Measurements from ENCODE around the gene HPCAL1. TPM values are rescaled to one million over a fixed set of nuclear protein-coding genes. Genes with fewer than 3 reads are reported as not detected.
A peak's percentile ranks its signal among the peaks of the same experiment; 100 is the strongest.

Gene HPCAL1
- total and polyA plus RNA-seq, 3 donors from 2014 or later = 99.5 to 263 (median 215) TPM

- WGBS, 2 donors = 65 to 75% methylated on average over 10 to 11 of the region's 11 CpGs
- DNase-seq = no peak
- no peak for TF ChIP-seq CTCF (IDR thresholded peaks at IDR 0.05)
- TF ChIP-seq POLR2A (IDR thresholded peaks at IDR 0.05) = no peak
- Histone ChIP-seq H3K4me3 (no peak overlapping the region), H3K36me3 (ENCODE audit: low read depth, missing control alignments) (no peaks in the 10 kb centered on the region), H3K27ac (peak overlapping the region in 1 of 2 donors; percentile 9), H3K27me3 (no peaks in the 10 kb centered on the region), H3K4me1 (peaks cover 55% of the 10 kb centered on the region), H3K9me3 (no peaks in the 10 kb centered on the region)
- intact Hi-C loops (cut with DNase I; ENCODE audit: low total_unique reads) = loop anchor here (10.0 kb wide), 1 partner anchor 283 kb away; the partner anchor contains the start of gene RRM2
Observed at GRCh38 chr2:10407841-10408648, 105.3 kb downstream of the HPCAL1 start.

GRCh38 chr2:10408649-10409579 is 106.2 kb downstream of the HPCAL1 start:
- Histone ChIP-seq H3K36me3 (ENCODE audit: low read depth, missing control alignments) (no peaks in the 10 kb centered on the region), H3K27me3 (no peaks in the 10 kb centered on the region), H3K9me3 (no peaks in the 10 kb centered on the region), H3K4me1 (peaks cover 55% of the 10 kb centered on the region), H3K4me3 (no peak overlapping the region), H3K27ac (peak overlapping the region; percentile 9 to 28)
- TF ChIP-seq CTCF (IDR thresholded peaks at IDR 0.05) = peak; percentile 86 to 94 (median 91)
- TF ChIP-seq POLR2A (IDR thresholded peaks at IDR 0.05) = no peak
- 25 to 33% methylated on average over 24 of the region's 24 CpGs for WGBS, 2 donors
- intact Hi-C loops (cut with DNase I; ENCODE audit: low total_unique reads) = loop anchor here (10.0 kb wide), 1 partner anchor 284 kb away; the partner anchor contains the start of gene RRM2
- peak; percentile 90 for DNase-seq

GRCh38 chr2:10410001-10410822 is 107.5 kb downstream of the HPCAL1 start:
- no peaks in the 10 kb centered on the region for H3K9me3 ChIP-seq
- no peaks in the 10 kb centered on the region for H3K36me3 ChIP-seq (ENCODE audit: low read depth, missing control alignments)
- no peak for DNase-seq
- TF ChIP-seq POLR2A (IDR thresholded peaks at IDR 0.05) (no peak), CTCF (IDR thresholded peaks at IDR 0.05) (no peak)
- H3K4me1 ChIP-seq = peaks cover 47% of the 10 kb centered on the region
- peak overlapping the region; percentile 23 to 64 for H3K27ac ChIP-seq
- intact Hi-C loops (cut with DNase I; ENCODE audit: low total_unique reads) = no loop called here
- H3K27me3 ChIP-seq = no peaks in the 10 kb centered on the region
- 76 to 82% methylated on average over 14 of the region's 14 CpGs for WGBS, 2 donors
- H3K4me3 ChIP-seq = no peak overlapping the region

GRCh38 chr2:10410823-10411437 is 108.2 kb downstream of the HPCAL1 start:
- 62 to 76% methylated on average over 12 to 13 of the region's 13 CpGs for WGBS, 2 donors
- intact Hi-C loops (cut with DNase I; ENCODE audit: low total_unique reads) = no loop called here
- Histone ChIP-seq H3K9me3 (no peaks in the 10 kb centered on the region), H3K27ac (peak overlapping the region; percentile 23 to 64), H3K36me3 (ENCODE audit: low read depth, missing control alignments) (no peaks in the 10 kb centered on the region), H3K27me3 (no peaks in the 10 kb centered on the region), H3K4me1 (peaks cover 46% of the 10 kb centered on the region), H3K4me3 (no peak overlapping the region)
- TF ChIP-seq CTCF (IDR thresholded peaks at IDR 0.05) (no peak), POLR2A (IDR thresholded peaks at IDR 0.05) (no peak)
- DNase-seq = peak; percentile 69

All from testis (tissue), 3 donors.